ENCODE data around the gene ZPR1. TPM values are rescaled to one million over a fixed set of nuclear protein-coding genes. Genes with fewer than 3 reads are reported as not detected.
"Not testable (repeated sequence)": the region's sequence is repeated elsewhere in the genome, so short reads cannot be mapped to it uniquely, and the experiment has no call there.

The ZPR1 gene
- total RNA-seq, 3 donors from 2014 or later, result 28.5 to 34.6 (median 33.4) TPM

- H3K4me1 ChIP-seq (ENCODE audit: low read depth), result no peaks in the 10 kb centered on the region
- no peak overlapping the region for H3K4me3 ChIP-seq
- DNase-seq, result peak in 2 of 3 donors; percentile 42 to 60
- H3K36me3 ChIP-seq (ENCODE audit: low read depth), result no peaks in the 10 kb centered on the region
- no peaks in the 10 kb centered on the region for H3K9me3 ChIP-seq
- ATAC-seq, result peak; percentile 89
- intact Hi-C loops (cut with DNase I, micrococcal nuclease), result no loop called here
- no peak for TF ChIP-seq CTCF (IDR thresholded peaks at IDR 0.05)
Observed at GRCh38 chr11:116808262-116809175, 20.7 kb upstream of the ZPR1 start.

GRCh38 chr11:116807601-116808261 is 19.9 kb upstream of the ZPR1 start:
- no peak for TF ChIP-seq CTCF (IDR thresholded peaks at IDR 0.05)
- DNase-seq (no peak), ATAC-seq (peak; percentile 11)
- Histone ChIP-seq H3K36me3 (ENCODE audit: low read depth) (no peaks in the 10 kb centered on the region), H3K4me1 (ENCODE audit: low read depth) (no peaks in the 10 kb centered on the region), H3K4me3 (no peak overlapping the region), H3K9me3 (no peaks in the 10 kb centered on the region)
- intact Hi-C loops (cut with DNase I, micrococcal nuclease), result no loop called here

- ATAC-seq (no peak), DNase-seq (no peak)
- Histone ChIP-seq H3K4me1 (ENCODE audit: low read depth) (no peaks in the 10 kb centered on the region), H3K9me3 (no peaks in the 10 kb centered on the region), H3K4me3 (no peak overlapping the region), H3K36me3 (ENCODE audit: low read depth) (no peaks in the 10 kb centered on the region)
- intact Hi-C loops (cut with DNase I, micrococcal nuclease), result no loop called here
- no peak for TF ChIP-seq CTCF (IDR thresholded peaks at IDR 0.05)
Observed at GRCh38 chr11:116804001-116804400, 16.2 kb upstream of the ZPR1 start.

GRCh38 chr11:116801662-116802061 is 13.8 kb upstream of the ZPR1 start:
- H3K36me3 ChIP-seq (ENCODE audit: low read depth); H3K9me3 ChIP-seq; H3K4me1 ChIP-seq (ENCODE audit: low read depth); DNase-seq; intact Hi-C loops (cut with DNase I, micrococcal nuclease); H3K4me3 ChIP-seq; ATAC-seq: not testable (repeated sequence)

- intact Hi-C loops (cut with DNase I, micrococcal nuclease), result no loop called here
- no peak for ATAC-seq
Observed at GRCh38 chr11:116800610-116801009, 12.8 kb upstream of the ZPR1 start.

More at GRCh38 chr11:116800610-116801009, 12.8 kb upstream of the ZPR1 start:
- H3K4me3 ChIP-seq, result no peak overlapping the region
- no peaks in the 10 kb centered on the region for H3K36me3 ChIP-seq (ENCODE audit: low read depth)
- no peak for TF ChIP-seq CTCF (IDR thresholded peaks at IDR 0.05)
- no peaks in the 10 kb centered on the region for H3K9me3 ChIP-seq
- DNase-seq, result no peak
- no peaks in the 10 kb centered on the region for H3K4me1 ChIP-seq (ENCODE audit: low read depth)

Data from mucosa of descending colon (tissue), 3 donors.